Measurements from ENCODE around the gene UQCR11. TPM values are rescaled to one million over a fixed set of nuclear protein-coding genes. Genes with fewer than 3 reads are reported as not detected.

The UQCR11 gene
- total and polyA plus RNA-seq, 2 of the 8 experiments (the other 6 are each of a cell fraction or from before 2014, with no cell fraction given) = 162 to 171 TPM

DNA sequence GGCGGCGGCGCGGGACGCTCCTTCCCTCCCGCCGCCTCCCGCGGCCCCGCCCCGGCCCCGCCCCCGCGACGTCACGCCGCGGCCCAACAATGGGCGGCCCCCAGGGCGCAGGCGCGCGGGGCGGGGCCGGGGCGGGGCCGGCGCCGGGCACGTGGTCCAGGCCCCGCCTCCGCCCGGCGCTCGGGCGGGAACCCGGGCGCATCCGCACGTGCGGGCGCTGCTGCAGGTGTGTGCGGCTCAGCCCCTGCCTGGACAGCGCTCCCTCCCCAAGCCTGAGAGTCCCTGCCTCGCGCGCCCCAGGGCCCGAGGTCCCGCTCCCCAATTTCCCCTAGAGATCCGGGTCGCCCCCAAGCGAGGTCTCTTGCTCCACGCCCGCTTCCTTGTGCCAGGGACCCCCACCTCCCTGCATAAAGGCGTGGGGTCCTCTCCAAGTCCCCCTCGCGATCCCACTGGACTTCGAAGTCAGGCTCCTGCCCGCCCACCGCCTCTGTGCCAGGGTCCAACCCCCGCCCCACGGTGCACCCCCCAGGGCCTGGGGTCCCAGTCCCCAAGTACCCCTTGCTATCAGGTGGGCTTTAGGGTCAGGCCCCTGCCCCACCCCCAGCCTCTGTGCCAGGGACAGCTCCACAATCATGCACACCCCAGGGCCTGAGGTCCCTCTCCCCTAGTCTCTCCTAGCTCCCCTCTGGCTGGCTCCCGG is 36.8 kb downstream of the UQCR11 start, which contains the start of gene MEX3D (continued):
- no peak for TF ChIP-seq RXRA (IDR thresholded peaks at IDR 0.05; ENCODE audit: insufficient read depth, low read depth, low read length)
- TF ChIP-seq GTF2F1 (IDR thresholded peaks at IDR 0.05; ENCODE audit: borderline replicate concordance, low read depth, low read length) = peak; percentile 42; the same call in 1 of the 2 replicates
- peak; percentile 48; the same call in 1 of the 2 replicates for TF ChIP-seq KDM1A (IDR thresholded peaks at IDR 0.05; ENCODE audit: borderline replicate concordance, low read length)
- TF ChIP-seq NANOG (IDR thresholded peaks at IDR 0.05; ENCODE audit: insufficient read depth, low read depth, low read length, poor library complexity, severe bottlenecking) = no peak
- no peak; the same call in 1 of the 2 replicates for TF ChIP-seq PHF8 (conservative IDR thresholded peaks at IDR 0.05; ENCODE audit: low read depth, low read length)
- no peak for TF ChIP-seq EZH2 (IDR thresholded peaks at IDR 0.05; ENCODE audit: low read depth, low read length, severe bottlenecking)
- no peak for TF ChIP-seq BRCA1 (IDR thresholded peaks at IDR 0.05; ENCODE audit: low read depth, low read length)
- peak; percentile 45 for TF ChIP-seq KDM4A (IDR thresholded peaks at IDR 0.05; ENCODE audit: low read depth, low read length, severe bottlenecking)
- TF ChIP-seq TCF12 (IDR thresholded peaks at IDR 0.05; ENCODE audit: low read depth, low read length) = peak; percentile 80; the same call in 1 of the 2 replicates
- TF ChIP-seq ASH2L (IDR thresholded peaks at IDR 0.05; ENCODE audit: low read length) = no peak
- no peak for TF ChIP-seq SUZ12 (IDR thresholded peaks at IDR 0.05; ENCODE audit: low read length)
- TF ChIP-seq RNF2 (IDR thresholded peaks at IDR 0.05; ENCODE audit: borderline replicate concordance, low read depth, low read length, missing control alignments, poor library complexity, severe bottlenecking) = peak; percentile 78
- TF ChIP-seq, protein P1, sequence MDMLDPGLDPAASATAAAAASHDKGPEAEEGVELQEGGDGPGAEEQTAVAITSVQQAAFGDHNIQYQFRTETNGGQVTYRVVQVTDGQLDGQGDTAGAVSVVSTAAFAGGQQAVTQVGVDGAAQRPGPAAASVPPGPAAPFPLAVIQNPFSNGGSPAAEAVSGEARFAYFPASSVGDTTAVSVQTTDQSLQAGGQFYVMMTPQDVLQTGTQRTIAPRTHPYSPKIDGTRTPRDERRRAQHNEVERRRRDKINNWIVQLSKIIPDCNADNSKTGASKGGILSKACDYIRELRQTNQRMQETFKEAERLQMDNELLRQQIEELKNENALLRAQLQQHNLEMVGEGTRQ (IDR thresholded peaks at IDR 0.05; ENCODE audit: low read length) = peak; percentile 73
- no peak for TF ChIP-seq RFX5 (IDR thresholded peaks at IDR 0.05; ENCODE audit: borderline replicate concordance, low read depth, low read length)
